Fibroblast of lung (primary cell): Measurements from ENCODE around the gene CCDC70. TPM values are rescaled to one million over a fixed set of nuclear protein-coding genes. Genes with fewer than 3 reads are reported as not detected.

Source experiments
- DNase-seq, 2 donors: peaks; one replicate each; pipeline versions ENCODE4 v3.0.0 to v3.0.0-alpha.2; 2010; ENCODE audit warnings: low read depth in 2 of 2
- H2AFZ ChIP-seq: 2 replicates; pipeline ENCODE4 v1.5.1; 2012; ENCODE audit warnings: low read length, control low read depth, inconsistent platforms
- H3K27ac ChIP-seq: 2 replicates; pipeline ENCODE4 v1.5.1; 2011; ENCODE audit warnings: low read length, control low read depth; ENCODE audit not compliant: insufficient read depth
- H3K27me3 ChIP-seq: 2 replicates; pipeline ENCODE4 v1.5.1; 2011; ENCODE audit warnings: mild to moderate bottlenecking, low read length; ENCODE audit not compliant: control insufficient read depth, insufficient read depth
- H3K36me3 ChIP-seq: 2 replicates; pipeline ENCODE4 v1.5.1; 2011; ENCODE audit warnings: low read length; ENCODE audit not compliant: control insufficient read depth, insufficient read depth
- H3K4me1 ChIP-seq: 2 replicates; pipeline ENCODE4 v1.5.1; 2011; ENCODE audit warnings: low read length; ENCODE audit not compliant: control insufficient read depth, insufficient read depth; ENCODE audit errors: extremely low read depth
- H3K4me2 ChIP-seq: 2 replicates; pipeline ENCODE4 v1.5.1; 2011; ENCODE audit warnings: low read length, control low read depth; ENCODE audit not compliant: insufficient read depth; ENCODE audit errors: extremely low read depth
- H3K4me3 ChIP-seq, 4 experiments: fragments of 200-600 bp in 1 of 4; sonication (generic) in 1 of 4; replicated peaks in 1 of 4; 2 replicates each; pipeline ENCODE4 v1.5.1; 2011 to 2016; ENCODE audit warnings: low read length in 4 of 4, low read depth in 3 of 4, mild to moderate bottlenecking in 3 of 4, control low read depth in 2 of 4, inconsistent platforms in 1 of 4, mixed read lengths in 1 of 4; ENCODE audit not compliant: insufficient read depth in 1 of 4; ENCODE audit errors: control extremely low read depth in 1 of 4
- H3K79me2 ChIP-seq: 2 replicates; pipeline ENCODE4 v1.5.1; 2012; ENCODE audit warnings: mild to moderate bottlenecking, low read length, inconsistent platforms; ENCODE audit not compliant: control insufficient read depth, insufficient read depth
- H3K9ac ChIP-seq: 2 replicates; pipeline ENCODE4 v1.5.1; 2011; ENCODE audit warnings: mild to moderate bottlenecking, low read length, control low read depth; ENCODE audit not compliant: insufficient read depth
- H3K9me3 ChIP-seq: 2 replicates; pipeline ENCODE4 v1.5.1; 2012; ENCODE audit warnings: low read depth, low read length; ENCODE audit not compliant: control insufficient read depth, insufficient read depth
- H4K20me1 ChIP-seq: 2 replicates; pipeline ENCODE4 v1.5.1; 2011; ENCODE audit warnings: low read length; ENCODE audit not compliant: control insufficient read depth, insufficient read depth; ENCODE audit errors: extremely low read depth
- CTCF ChIP-seq, 2 donors: IDR thresholded peaks in 1 of 2; conservative IDR thresholded peaks in 1 of 2; 1 replicate in 1 of 2; 2 replicates in 1 of 2; pipeline ENCODE4 v1.5.1; 2011 to 2012; ENCODE audit warnings: low read length in 2 of 2, control low read depth in 1 of 2, inconsistent platforms in 1 of 2, low read depth in 1 of 2, mild to moderate bottlenecking in 1 of 2
- EZH2 ChIP-seq: IDR thresholded peaks from 2 replicates; pipeline ENCODE4 v1.5.1; 2012; ENCODE audit warnings: low read length, control low read depth, mild to moderate bottlenecking; ENCODE audit errors: missing control alignments
- polyA plus RNA-seq, 2 donors: library from polyadenylated mRNA; depleted of rRNA in 1 of 2; stranded (reverse) in 1 of 2; unstranded in 1 of 2; fragments of >200 nt; gene quantifications; 2 replicates each; pipeline ENCODE4 v1.2.1, GENCODE V29; 2011 to 2012; ENCODE audit warnings: missing spikeins in 1 of 2
- total RNA-seq: library from RNA; depleted of rRNA; stranded (reverse); fragments of >200 nt; gene quantifications from 2 replicates; pipeline ENCODE4 v1.2.1, GENCODE V29; 2014

CCDC70 gene
- total and polyA plus RNA-seq, 2 donors (not counting 1 experiment from before 2014, with no cell fraction given) = not detected

- no peaks in the 10 kb centered on the region for H3K79me2 ChIP-seq
- no peak for DNase-seq
- no peak for TF ChIP-seq CTCF (conservative IDR thresholded peaks at IDR 0.05 in 1 of 2, IDR thresholded peaks at IDR 0.05 in 1 of 2; ENCODE audit: low read depth in 1 of 2, low read length in 2 of 2)
- TF ChIP-seq EZH2 = no peak
Measured at GRCh38 chr13:51856027-51856736, 5.6 kb upstream of the CCDC70 start.

DNA sequence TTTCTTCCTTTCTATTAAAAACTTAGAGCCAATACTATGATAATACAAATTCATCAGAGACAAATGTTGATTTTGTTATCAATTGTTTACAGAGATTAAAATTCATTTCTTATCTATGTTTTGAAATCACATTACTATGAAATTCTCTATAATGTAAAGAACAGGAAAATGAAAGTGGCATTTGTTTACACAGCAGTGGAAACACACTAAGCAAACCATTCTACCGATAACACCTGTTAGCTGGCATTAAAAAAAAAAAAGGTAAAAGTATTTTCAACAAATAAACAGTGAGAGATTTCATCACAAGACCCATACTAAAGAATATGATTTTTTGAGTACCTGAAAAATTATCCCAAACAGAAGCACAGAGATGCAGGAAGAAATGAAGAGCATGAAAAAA is 4.8 kb upstream of the CCDC70 start:
- no peaks in the 10 kb centered on the region for H4K20me1 ChIP-seq
- no peak overlapping the region for H3K9ac ChIP-seq
- no peak overlapping the region for H3K4me2 ChIP-seq
- no peaks in the 10 kb centered on the region for H3K4me1 ChIP-seq
- no peak for DNase-seq
- no peaks in the 10 kb centered on the region for H3K27me3 ChIP-seq
- no peak overlapping the region for H2AFZ ChIP-seq
- H3K9me3 ChIP-seq = no peaks in the 10 kb centered on the region
- no peak overlapping the region for H3K4me3 ChIP-seq
- no peaks in the 10 kb centered on the region for H3K79me2 ChIP-seq
- no peaks in the 10 kb centered on the region for H3K36me3 ChIP-seq
- TF ChIP-seq EZH2 (no peak), CTCF (conservative IDR thresholded peaks at IDR 0.05 in 1 of 2, IDR thresholded peaks at IDR 0.05 in 1 of 2; ENCODE audit: low read depth in 1 of 2, low read length in 2 of 2) (no peak)
- no peak overlapping the region for H3K27ac ChIP-seq

More at GRCh38 chr13:51856027-51856736, 5.6 kb upstream of the CCDC70 start:
- Histone ChIP-seq H2AFZ (no peak overlapping the region), H3K4me1 (no peaks in the 10 kb centered on the region), H3K4me2 (no peak overlapping the region), H3K27ac (no peak overlapping the region), H3K9me3 (no peaks in the 10 kb centered on the region), H3K27me3 (no peaks in the 10 kb centered on the region), H4K20me1 (no peaks in the 10 kb centered on the region), H3K9ac (no peak overlapping the region), H3K36me3 (no peaks in the 10 kb centered on the region), H3K4me3 (no peak overlapping the region)

GRCh38 chr13:51858433-51859247 is 3.1 kb upstream of the CCDC70 start:
- no peak overlapping the region for H3K9ac ChIP-seq
- H3K36me3 ChIP-seq = no peaks in the 10 kb centered on the region
- no peak overlapping the region for H3K27ac ChIP-seq
- no peaks in the 10 kb centered on the region for H3K27me3 ChIP-seq
- no peaks in the 10 kb centered on the region for H3K79me2 ChIP-seq
- H4K20me1 ChIP-seq = no peaks in the 10 kb centered on the region
- no peak overlapping the region for H2AFZ ChIP-seq
- H3K4me3 ChIP-seq = no peak overlapping the region
- no peaks in the 10 kb centered on the region for H3K9me3 ChIP-seq
- H3K4me2 ChIP-seq = no peak overlapping the region
- no peak for TF ChIP-seq CTCF (conservative IDR thresholded peaks at IDR 0.05 in 1 of 2, IDR thresholded peaks at IDR 0.05 in 1 of 2; ENCODE audit: low read depth in 1 of 2, low read length in 2 of 2)
- no peak for TF ChIP-seq EZH2
- no peaks in the 10 kb centered on the region for H3K4me1 ChIP-seq
- no peak for DNase-seq
